Lower lobe of right lung (tissue), 2 donors: ENCODE results near the gene HDDC2. TPM values are rescaled to one million over a fixed set of nuclear protein-coding genes. Genes with fewer than 3 reads are reported as not detected.

Experiments used
- ATAC-seq, 2 donors: fragments of 200-7000 bp; cut with Tn5 transposase; one replicate each; pipeline ENCODE4 v1.9.1; 2020 to 2022; ENCODE audit warnings: mild to moderate bottlenecking in 2 of 2, moderate library complexity in 2 of 2
- DNase-seq: peaks from one replicate; pipeline ENCODE4 v3.0.0-alpha.2; 2020
- H3K27ac ChIP-seq: fragments of 200-600 bp; one replicate; pipeline ENCODE4 v1.8.0; 2022
- H3K27me3 ChIP-seq: fragments of 200-600 bp; one replicate; pipeline ENCODE4 v1.8.0; 2022; ENCODE audit warnings: low read depth
- H3K36me3 ChIP-seq: fragments of 200-600 bp; one replicate; pipeline ENCODE4 v1.8.0; 2022; ENCODE audit warnings: mild to moderate bottlenecking
- H3K4me1 ChIP-seq: fragments of 200-600 bp; one replicate; pipeline ENCODE4 v1.8.0; 2022
- H3K4me3 ChIP-seq: fragments of 200-600 bp; one replicate; pipeline ENCODE4 v1.8.0; 2022; ENCODE audit warnings: mild to moderate bottlenecking
- H3K9me3 ChIP-seq: fragments of 200-600 bp; one replicate; pipeline ENCODE4 v1.8.0; 2022
- CTCF ChIP-seq: fragments of 200-600 bp; IDR thresholded peaks from one replicate; pipeline ENCODE4 v1.8.0; 2022; ENCODE audit warnings: antibody characterized with exemption, mild to moderate bottlenecking
- intact Hi-C: fragments of 100-400 bp; cut with DNase I; formaldehyde crosslinking; loops from one replicate; pipeline ENCODE4 v1.11.0; 2022
- total RNA-seq: library from RNA; stranded (reverse); fragmentation: NEBNext Ultra II Directional; extraction: Animal tissue kit (Norgen Biotek cat#: 25700); gene quantifications from one replicate; pipeline ENCODE4 v1.2.1, GENCODE V29; 2021
- donor health status: DM: no; HTN: yes; CAD: no; lungs with severe emphysema.

HDDC2 gene
- total RNA-seq, 1 donor from 2014 or later: 55.4 TPM

GRCh38 chr6:125237764-125238163 is 64.0 kb downstream of the HDDC2 start:
- H3K4me1 ChIP-seq: no peaks in the 10 kb centered on the region
- TF ChIP-seq CTCF: no peak
- H3K9me3 ChIP-seq: peaks cover 13% of the 10 kb centered on the region
- DNase-seq (no peak), ATAC-seq (no peak)
- H3K27ac ChIP-seq: no peak overlapping the region
- no peaks in the 10 kb centered on the region for H3K36me3 ChIP-seq
- no peak overlapping the region for H3K4me3 ChIP-seq
- no peaks in the 10 kb centered on the region for H3K27me3 ChIP-seq
- intact Hi-C loops: no loop called here

GRCh38 chr6:125236536-125237327 is 65.0 kb downstream of the HDDC2 start:
- DNase-seq: no peak
- Histone ChIP-seq H3K4me1 (no peaks in the 10 kb centered on the region), H3K4me3 (no peak overlapping the region), H3K36me3 (no peaks in the 10 kb centered on the region), H3K27me3 (no peaks in the 10 kb centered on the region), H3K9me3 (peaks cover 12% of the 10 kb centered on the region), H3K27ac (no peak overlapping the region)
- intact Hi-C loops: no loop called here
- no peak for ATAC-seq
- no peak for TF ChIP-seq CTCF

GRCh38 chr6:125233202-125233601 is 68.6 kb downstream of the HDDC2 start:
- Histone ChIP-seq H3K27ac (no peak overlapping the region), H3K36me3 (no peaks in the 10 kb centered on the region), H3K27me3 (no peaks in the 10 kb centered on the region), H3K4me1 (no peaks in the 10 kb centered on the region), H3K9me3 (no peaks in the 10 kb centered on the region), H3K4me3 (no peak overlapping the region)
- ATAC-seq: no peak
- no peak for DNase-seq
- TF ChIP-seq CTCF: no peak
- intact Hi-C loops: no loop called here

DNA sequence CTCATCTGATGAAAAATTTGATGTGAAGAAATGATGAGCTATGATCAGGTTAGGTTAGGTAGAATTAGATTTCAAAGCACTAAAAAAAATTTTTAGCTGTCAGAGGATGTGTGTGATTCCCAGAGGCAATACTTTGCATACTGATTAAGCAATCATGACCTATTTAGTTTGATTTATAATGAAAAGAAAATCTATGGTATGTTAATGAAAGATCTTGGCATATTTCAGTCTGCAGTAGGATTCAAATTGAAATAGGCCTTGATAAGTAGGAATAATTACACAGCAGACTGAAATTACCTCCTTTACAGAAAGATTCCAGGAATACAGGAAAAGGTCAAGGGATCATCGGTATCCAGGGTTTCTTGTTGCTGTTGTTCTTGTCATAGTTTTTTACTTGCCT is 69.3 kb downstream of the HDDC2 start:
- intact Hi-C loops: no loop called here
- Histone ChIP-seq H3K27me3 (no peaks in the 10 kb centered on the region), H3K4me1 (no peaks in the 10 kb centered on the region), H3K9me3 (no peaks in the 10 kb centered on the region), H3K4me3 (no peak overlapping the region), H3K36me3 (no peaks in the 10 kb centered on the region), H3K27ac (no peak overlapping the region)
- ATAC-seq (no peak), DNase-seq (no peak)
- no peak for TF ChIP-seq CTCF

DNA sequence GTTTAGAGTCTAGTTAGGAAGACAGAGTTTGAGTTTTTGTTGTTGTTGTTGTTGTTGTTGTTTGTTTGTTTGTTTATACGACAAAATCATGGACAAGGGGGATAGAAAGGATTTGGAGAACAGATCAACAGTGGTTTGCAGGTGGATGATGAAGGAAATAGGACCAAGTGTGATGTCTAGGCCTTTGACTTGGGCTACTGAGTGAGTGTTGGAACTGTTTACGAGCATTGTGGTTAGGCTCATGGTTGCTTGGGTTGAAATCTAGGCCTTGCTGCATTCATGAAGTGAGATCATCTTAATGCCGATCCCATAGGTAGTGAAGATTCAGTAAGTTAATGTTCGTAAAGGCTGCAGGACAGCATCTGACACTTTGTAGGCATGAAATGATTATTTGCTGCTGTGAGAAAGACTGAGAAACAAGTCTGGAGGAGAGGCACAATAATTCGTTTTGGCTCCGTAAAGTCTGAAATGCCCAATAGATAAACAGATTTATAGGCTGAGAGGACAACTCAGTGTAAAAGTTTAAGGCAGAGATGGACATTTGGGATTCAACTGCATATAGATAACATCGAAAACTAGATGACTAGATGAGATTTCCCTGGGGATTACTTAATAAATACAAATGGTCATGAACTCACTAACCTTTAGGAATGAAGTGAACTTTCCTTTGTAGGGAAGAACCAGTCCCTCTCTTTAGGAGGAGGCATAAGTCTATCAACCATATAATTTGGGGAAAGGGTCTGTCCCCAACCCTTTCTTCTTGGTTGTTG is 70.0 kb downstream of the HDDC2 start:
- no peak for TF ChIP-seq CTCF
- intact Hi-C loops: no loop called here

More for the DNA sequence above, 70.0 kb downstream of the HDDC2 start:
- Histone ChIP-seq H3K27ac (no peak overlapping the region), H3K4me3 (no peak overlapping the region), H3K36me3 (no peaks in the 10 kb centered on the region), H3K27me3 (no peaks in the 10 kb centered on the region), H3K9me3 (no peaks in the 10 kb centered on the region), H3K4me1 (no peaks in the 10 kb centered on the region)
- ATAC-seq: no peak
- DNase-seq: no peak
